Measurements from ENCODE around the gene SLC6A6.
A peak's percentile ranks its signal among the peaks of the same experiment; 100 is the strongest.

The SLC6A6 gene

DNA sequence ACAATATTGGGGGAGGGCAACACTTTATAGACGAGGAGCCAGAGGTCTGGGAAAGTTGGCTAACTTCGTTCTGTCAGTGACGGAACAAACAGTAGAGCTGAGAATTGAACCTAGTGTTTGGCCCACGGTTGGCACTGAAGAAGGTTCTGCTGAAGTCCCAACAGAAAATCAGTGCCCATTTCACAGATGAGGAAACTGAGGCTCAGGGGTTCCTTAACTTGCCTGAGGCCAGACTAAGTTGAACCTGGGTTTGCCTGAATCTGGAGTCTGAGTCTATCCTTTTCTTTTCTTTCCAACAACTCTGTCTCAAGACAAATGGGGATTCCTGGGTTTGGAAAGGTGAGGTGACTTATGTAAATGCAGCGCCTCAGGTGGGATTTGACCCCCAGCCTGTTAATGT, 55.1 kb downstream of the SLC6A6 start:
- no peak for DNase-seq

DNA sequence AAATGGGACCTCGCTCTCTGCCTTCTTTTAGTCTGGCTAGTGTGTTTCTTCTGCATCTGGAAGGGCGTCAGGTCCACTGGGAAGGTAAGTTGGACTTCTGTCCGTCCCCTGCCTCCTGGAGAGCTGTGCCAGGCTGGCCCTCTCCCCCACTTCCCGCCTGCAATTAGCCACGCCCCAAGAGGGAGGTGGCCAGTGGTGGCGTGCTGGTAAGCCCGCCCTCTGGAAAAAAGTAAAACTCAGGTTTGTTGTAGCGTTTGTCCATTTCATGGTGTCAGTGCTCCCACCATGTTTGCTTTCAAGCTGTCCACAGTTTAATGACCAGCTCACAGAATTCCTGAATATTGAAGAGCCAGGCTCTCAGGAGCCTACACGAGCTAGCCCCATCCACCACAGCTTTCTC, 55.6 kb downstream of the SLC6A6 start:
- no peak for DNase-seq

DNA sequence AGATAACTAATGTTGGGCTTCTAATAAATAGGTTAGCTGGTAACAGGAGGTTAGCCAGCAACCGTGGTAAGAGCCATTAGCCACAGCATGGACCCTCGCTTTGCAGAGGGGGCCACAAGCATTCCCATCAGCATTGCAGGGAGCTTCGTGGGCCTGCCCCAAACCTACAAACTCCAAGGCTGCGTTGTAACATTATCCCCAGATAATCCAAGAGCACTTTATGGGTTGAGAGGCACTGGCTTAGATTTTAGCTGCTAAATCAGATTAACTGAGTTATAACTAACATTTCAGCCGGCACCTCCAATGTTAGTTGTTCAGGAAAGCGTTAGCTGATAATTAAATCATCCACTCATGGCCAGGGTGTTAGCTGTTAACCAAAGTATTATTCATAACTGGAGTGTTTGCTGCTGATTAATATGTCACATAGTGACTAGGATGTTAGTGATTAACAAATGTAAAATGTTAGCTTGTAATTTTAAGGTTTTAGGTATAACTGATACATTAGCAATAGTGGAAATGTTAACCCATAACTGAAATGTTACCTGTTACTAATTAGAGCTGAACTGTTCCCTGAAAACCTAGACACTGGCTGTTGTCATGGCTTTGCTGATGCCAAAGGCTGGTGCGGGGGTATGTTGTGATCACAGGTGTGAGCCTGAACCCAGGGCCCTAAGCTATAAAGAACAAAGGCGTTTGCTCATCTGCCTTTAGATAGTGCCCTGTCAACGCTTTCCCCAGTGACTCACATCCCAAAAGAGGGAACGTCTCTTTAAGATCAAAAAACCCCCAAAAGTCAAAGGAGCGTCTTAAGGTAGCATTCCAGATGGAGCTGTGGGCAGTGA, 56.2 kb downstream of the SLC6A6 start:
- no peak for DNase-seq

DNA sequence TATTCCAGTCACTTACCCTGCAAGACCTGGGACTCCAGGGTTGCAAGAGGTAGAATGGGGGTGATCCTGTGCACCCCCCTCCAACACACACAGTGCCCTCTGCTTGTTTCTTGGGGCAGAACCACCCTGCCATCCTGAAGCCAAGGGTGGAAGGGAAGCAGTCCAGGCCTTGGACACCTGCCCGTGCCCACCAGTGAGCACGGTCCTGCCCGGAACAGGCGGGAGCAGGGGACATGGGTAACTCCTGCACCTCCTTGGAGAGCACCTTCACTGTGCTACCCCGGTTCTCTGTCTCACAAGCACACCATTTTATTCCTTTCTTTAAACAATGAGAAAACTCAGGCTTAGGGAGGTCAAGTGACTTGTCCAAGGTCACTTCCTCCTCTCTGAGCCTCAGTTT, 57.0 kb downstream of the SLC6A6 start:
- no peak for DNase-seq

DNA sequence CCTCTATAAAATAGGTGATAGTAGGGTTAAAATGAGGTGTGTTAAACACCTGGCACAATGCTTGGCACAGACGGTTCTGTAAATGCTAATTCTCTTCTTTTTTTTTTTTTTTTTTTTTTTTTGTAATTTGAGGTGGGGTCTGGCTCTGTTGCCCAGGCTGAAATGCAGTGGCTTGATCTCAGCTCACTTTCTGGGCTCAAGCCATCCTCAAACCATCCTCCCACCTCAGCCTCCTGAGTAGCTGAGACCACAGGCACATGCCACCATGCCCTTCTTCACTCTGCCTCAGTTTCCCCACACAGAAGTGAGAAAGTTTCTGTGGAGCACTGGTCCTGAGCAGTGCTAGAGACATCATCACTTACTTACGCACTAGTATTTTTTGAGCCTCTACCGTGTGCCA, 57.4 kb downstream of the SLC6A6 start:
- DNase-seq: no peak

DNA sequence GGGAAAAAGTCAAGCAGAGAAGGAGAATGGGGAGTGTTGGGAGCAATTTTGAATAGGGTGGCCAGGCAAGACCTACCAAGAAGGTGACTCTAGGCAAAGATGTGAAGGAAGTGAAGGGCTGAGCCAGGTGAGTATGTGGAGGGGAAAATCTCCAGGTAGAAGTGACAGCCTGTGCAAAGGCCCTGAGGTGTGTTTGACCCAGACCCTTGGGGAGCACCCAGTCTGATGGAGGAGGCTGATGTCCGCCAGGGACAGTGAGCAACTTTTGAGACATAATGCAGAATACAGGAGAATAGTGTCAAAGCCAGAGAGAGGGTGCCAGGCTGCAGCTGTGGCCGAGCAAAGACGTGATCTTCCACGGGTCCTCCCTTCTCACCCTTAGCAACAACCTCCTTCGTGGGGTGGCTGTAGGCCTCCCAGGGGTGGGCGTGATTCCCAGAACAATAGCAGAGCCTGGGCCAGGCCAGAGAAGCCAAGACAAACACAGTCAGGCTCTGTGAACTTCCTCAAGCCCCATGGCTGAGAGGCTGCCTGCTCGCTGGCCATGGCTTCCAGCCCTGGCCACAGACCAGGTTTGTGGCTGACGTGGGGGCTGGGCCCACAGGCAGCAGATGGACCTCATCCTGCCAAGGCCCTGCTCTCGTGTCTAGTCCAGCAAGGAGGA, 58.1 kb downstream of the SLC6A6 start:
- DNase-seq: peak; percentile 89

DNA sequence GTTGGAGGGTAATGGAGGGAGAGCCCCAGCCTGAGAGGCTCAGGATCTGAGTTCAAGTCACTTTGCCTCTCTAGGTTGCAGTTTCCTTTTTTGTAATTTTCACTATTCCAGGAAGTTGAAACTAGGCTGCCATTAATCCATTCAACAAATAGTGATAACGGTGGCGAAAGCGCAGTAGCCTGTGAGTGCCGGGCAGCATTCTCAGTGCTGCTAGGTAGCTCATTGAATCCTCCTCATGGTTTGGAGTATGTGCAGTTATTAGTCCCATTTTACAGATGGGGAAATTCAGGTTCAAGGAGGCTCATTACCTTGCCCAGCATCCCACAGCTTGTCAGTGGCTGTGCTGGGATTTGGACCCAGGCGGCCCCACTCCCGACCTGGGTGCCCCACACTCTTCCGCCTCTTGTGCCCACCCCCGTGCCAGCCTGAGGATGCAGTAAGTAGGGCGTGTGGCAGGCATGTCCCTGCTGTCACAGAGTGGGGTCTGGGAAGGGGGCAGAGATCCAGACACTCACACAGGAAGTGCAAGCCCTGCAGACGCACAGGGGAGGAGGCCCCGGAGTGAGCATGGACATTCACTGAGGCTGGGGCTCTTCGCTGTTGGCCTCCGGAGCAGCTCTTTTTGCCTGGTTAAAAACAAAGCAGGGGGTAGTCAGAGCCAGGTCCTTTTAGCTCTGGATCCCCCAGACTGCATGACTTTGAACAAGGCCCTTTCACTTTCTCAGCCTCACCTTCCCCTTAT, 58.8 kb downstream of the SLC6A6 start:
- DNase-seq: no peak

DNA sequence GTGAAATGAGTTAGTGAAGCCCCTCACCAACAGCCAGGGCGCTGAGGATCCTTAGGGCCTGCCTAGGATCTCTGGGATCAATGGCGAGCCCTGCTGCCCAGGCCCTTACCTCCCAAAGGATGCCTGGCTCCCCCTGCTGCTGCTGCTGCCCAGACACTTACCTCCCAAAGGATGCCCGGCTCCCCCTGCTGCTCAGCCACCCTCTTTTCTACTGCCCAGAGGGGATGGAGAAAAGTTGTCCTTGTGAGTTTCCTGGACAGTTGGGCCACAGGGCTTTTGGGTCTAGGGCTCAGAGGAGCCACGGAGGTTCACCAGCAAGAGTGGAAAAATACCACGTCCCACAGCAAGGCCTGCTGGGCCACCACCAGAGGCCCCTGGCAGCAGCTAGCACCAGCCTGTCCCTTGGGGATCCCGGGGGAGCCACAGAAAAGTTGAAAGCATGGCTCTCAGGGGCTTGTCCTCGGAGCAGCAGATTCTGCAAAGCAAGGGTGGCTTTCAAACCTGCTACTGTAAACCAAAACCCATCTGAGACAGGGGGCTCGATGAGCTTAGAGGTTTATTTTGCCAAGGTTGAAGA, 59.4 kb downstream of the SLC6A6 start:
- peak; percentile 14 for DNase-seq

DNA sequence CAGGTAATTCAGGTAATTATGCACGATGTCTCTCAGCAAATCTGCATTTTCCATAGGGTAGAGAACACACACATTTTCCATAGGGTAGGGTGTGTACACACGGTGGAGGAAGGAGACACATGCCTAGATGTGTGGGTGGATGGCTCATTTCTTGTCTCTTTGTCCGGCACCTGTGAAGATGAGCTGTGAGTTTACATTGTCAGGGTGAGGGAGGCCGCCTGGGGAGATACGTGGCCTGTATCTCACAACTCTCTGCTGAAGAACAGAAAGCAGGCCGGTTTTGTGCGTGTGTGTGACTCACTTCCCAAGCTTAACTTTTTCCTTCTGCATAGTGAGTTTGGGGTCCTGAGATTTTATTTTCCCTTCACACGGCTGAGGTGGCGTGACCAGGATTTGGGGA, 60.3 kb downstream of the SLC6A6 start:
- no peak for DNase-seq

DNA sequence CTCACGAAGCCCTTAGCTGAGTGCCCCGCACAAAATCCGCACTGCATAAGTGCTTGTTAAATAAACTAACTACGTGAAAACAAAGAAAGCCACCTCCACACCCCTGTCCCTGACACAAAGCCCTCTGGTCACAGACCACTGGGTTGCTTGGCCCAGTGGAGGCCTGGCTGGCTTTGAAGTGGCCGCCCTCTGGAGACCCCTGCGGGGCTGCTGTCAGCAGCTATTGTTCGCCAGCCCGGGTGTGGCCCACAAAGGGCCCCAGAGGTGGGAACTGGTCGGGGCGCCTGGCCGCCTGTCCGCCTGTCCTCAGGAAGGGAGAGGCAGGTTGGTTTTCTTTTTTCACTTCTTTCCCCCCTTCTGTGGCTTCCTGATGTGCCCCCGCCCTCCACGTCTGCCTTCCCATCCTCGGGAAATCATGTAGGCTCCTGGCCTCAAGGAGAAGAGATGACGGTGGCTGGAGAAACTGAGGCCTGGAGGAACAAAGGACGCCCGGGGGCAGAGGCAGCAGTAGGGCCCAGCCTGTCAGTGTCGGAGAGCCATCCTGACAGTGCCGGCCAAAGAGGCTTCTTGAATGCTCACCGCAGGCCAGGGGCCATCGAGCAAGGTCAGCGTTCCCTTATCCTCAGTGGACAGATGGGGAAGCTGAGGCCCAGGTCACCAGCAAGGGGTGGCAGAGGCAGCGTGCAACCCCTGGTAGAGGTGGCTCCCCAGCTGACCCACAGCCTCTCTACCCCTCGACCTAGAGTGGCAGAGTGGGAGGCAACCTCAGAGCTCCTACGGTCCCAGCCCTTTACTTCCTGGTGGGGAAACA, 61.1 kb downstream of the SLC6A6 start:
- DNase-seq: no peak

DNA sequence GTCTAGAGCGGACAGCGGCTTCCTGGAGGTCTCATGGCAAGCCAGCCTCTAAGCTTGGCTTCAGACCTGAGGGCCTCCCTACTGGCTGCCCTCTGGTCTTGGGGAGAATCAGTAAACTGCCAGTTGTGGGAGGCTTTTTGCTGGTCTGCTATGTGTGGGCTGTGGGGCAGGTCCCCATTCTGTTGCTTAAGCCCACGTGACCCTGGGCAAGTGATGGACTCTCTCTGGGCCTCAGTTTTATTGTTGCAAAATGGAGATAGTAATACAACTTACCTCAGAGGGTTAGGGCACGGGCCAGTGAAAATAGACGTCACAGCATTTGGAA, 61.7 kb downstream of the SLC6A6 start:
- no peak for DNase-seq

DNA sequence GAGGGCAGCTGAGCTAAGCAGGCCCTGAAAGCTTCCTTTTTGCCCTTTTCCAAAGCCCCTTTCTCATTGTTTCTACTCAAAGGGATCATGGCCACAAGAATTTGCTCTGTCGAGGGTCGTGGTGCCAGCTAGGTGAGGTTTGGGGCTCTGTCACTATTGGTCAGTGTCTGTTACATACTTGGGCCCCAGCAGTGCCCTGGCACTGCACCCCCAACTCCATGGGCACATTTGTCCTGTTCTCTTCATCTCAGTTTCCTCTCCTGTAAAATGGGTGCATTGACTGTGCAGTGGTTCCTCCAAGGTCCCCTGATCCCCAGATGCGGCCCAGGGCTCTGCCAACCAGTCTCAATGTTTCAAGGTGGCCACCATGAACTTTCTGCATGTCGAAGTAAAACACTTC, 62.1 kb downstream of the SLC6A6 start:
- no peak for DNase-seq

DNA sequence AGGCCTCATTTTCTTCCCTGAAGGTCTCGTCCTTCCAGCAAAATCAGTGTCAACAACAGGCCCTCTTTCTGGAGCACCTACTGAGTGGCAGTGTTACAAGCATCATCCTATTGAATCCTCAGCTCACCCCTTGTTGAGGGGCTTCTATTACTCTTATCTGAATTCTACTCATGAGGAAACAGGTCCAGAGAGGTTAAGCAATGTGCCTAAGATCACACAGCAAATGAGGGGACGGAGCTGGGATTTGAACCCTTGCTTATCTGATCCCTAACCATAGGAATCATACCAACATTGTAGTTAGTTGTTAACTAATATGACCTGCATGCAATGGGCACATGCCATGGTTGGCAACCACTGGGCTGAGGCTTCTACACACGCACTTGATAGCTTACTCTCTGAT, 63.0 kb downstream of the SLC6A6 start:
- no peak for DNase-seq

DNA sequence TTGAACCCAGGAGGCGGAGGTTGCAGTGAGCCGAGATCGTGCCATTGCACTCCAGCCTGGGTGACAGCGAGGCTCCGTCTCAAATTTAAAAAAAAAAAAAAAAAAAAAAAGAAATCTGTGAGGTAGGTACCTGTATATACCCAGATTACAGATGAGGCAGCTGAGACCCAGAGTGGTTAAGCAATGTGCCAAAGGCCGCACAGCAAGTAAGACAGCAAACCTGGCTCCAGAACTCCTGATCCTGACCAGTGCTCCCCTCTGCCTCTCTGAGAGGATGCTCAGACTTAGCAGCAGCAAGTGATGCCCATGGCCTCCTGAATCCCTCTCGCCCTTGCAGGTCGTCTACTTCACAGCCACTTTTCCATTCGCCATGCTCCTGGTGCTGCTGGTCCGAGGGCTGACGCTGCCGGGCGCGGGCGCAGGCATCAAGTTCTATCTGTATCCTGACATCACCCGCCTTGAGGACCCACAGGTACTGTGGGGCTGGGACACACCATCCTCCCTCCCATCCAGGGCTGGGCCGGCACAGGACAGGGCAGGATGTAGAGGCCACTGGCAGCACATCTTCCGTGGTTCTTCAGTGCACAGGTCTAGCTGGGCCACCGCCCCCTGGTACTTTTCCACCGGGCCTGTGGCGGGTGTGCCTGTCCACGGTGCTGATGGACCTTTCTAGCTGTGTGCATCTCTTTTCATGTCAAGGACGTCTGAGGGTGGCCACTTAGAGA, 63.9 kb downstream of the SLC6A6 start:
- no peak for DNase-seq

DNA sequence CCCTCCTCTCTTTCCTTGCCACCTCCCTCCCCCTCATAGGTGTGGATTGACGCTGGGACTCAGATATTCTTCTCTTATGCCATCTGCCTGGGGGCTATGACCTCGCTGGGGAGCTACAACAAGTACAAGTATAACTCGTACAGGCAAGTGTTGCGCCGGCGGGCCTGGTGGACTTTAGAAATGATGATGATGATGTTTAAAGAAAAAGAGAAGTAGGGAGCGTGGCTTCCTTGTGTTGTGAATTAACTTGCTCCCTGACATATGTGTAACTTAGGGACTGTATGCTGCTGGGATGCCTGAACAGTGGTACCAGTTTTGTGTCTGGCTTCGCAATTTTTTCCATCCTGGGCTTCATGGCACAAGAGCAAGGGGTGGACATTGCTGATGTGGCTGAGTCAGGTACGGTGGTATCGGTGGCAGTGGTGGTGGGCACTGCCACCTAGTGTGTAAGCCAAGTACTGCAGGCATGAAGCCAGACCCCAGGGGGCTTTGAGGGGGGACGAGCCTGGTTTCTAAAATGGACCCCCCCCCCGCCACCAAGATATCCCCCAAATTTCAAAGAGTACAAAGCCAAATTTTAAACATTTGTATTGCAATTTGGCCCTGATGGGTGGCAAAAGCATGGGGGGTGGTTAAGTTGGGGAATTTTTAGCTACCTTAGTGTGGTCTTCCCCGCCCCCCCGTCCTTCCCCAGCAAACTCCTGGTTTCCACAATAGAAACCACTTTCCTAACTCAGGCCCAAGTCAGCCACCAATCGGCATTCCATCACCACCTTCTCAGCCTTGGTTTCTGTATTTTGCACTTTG, 65.6 kb downstream of the SLC6A6 start:
- DNase-seq: no peak

DNA sequence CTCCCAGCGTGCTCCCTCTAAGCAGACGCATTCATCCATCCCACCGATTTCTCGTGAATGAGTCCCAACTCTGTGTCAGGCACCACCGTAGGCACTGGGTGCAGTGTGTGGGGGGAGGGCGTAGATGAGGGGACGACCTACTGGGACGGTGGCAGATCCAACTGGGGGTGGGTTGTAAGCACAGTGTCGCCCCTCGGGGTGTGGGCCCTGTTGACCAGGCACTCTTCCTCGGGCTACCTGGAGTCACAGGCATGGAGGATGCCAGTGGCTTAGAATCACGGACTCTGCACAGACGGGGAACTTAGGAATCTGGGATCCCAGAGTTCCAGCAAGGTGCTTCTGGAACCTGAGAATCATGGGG, 66.2 kb downstream of the SLC6A6 start:
- DNase-seq: no peak

DNA sequence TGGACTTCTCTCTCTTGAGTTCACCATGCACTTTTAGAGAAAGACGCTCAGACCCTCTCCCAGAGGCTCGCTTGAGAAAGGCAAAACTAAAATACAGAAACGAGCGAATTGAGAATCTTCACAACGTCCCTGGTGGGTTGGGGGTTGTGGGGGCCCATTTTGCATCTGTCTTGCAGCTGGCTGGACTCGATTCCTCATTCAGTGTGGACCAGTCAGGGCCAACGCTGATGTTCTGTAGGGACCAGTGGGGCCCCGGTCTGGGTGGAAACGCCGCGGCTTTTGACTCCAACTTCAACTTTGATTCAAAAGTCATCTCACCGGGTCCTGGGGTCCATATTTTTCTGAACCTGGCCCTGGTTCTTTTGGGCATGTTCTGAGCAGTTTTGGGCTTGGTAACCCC, 68.1 kb downstream of the SLC6A6 start:
- no peak for DNase-seq

DNA sequence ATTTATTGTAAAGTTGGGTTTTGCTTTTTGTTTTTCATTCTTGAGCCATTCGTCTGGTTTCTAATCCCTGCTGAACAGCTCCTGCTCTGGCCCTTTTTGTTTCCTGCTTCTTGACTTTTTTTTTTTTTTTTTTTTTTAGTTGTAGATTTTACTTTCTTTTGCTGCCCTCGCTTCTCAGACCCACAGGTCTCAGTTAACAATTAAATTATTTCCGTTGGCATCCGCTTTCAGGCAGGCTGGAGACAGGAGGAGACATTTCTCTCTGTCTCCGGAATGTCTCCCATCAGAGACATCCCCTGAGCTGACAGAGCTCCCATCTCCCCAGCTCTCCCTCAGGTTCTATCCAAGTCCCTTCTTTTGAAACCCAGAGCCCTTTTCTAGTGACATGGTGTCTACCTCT, 68.6 kb downstream of the SLC6A6 start:
- no peak for DNase-seq

DNA sequence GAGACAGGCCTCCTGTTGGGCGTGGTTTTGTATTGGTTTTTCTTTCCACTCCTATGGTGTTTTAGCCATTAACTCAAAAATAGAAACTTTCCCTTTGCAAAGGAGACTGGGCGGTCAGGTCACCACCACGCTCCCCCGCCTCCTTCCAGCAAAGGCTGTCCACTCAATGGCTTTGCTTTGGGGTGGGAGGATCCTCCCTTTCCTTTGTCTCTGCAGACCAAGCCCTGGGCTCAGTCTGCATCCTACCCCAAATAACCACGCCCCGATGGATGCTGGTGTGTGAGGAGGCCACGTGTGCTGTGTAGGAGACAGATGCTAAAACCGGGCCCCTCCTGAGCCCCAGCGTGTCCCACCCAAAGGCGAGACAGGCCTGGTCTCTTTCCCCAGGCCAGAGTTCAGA, 69.3 kb downstream of the SLC6A6 start:
- no peak for DNase-seq

DNA sequence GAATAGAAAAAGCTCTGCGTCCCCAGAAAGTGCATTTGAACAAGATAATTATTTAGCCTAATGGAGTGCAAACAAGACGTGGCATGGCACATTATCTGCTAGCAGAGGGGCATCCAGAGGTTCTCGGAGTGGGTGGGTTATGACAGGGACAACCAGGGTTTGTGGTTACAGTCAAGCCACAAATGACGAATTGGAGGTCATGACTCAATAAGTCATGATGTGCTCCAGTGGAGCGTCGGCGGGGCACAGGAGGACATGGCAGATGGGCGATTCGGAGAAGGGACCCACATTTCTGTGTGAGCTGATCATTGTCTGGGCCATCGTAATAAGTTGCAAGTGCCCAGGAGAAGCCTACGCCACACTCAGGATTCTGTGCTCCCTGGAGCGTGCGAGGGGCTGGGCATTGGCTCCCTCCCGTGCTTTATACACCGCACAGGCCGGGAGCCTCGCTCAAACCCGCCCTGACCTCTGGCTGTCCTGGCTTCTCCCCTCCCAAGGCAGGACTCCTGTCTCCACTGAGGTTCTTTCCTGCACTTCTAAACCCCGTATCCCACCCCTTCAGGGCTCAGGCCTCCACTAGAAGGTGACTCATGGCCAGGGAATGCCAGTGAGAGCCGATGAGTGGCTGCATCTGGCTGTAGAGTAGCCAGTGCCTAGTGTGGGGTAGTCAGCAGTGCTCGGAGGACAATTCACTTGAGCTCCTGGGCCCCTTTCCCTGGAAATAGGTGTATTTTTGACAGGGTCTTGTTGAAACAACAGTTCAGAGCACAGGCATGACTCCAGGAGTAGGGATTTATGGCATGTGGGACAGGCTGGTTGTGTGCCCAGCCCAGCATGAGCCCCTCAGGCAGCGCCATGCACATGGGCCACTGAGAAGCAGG, 70.3 kb downstream of the SLC6A6 start:
- no peak for DNase-seq
